Activated T-helper 1 cell treated with anti-CD3 and anti-CD28 coated beads, Interleukin-2, amount 50 U/mL, for 16 hours (primary cell): ENCODE data around the gene ERGIC3.
"Not testable (repeated sequence)": the region's sequence is repeated elsewhere in the genome, so short reads cannot be mapped to it uniquely, and the experiment has no call there.

Source experiments
- DNase-seq, 2 donors: peaks; one replicate each; pipeline ENCODE4 v3.0.0-alpha.2; 2020; ENCODE audit warnings: low read depth in 1 of 2, low spot score in 1 of 2

The ERGIC3 gene

GRCh38 chr20:35517767-35518166, 24.1 kb upstream of the ERGIC3 start:
- not testable (repeated sequence) for DNase-seq

- DNase-seq, result no peak
Measured at GRCh38 chr20:35518955-35519354, 22.9 kb upstream of the ERGIC3 start.

- DNase-seq, result no peak
Measured at GRCh38 chr20:35523298-35523888, 18.5 kb upstream of the ERGIC3 start.

GRCh38 chr20:35525639-35526038, 16.2 kb upstream of the ERGIC3 start:
- DNase-seq, result no peak

GRCh38 chr20:35527122-35527769, 14.6 kb upstream of the ERGIC3 start:
- no peak for DNase-seq

- DNase-seq, result no peak
Measured at GRCh38 chr20:35529552-35529951, 12.3 kb upstream of the ERGIC3 start, which contains the start of gene C20orf173. Gene C20orf173, minus strand, starts transcription at chr20:35529652. Its CDS starts 279 bp downstream, at chr20:35529373.

- no peak for DNase-seq
Measured at GRCh38 chr20:35539756-35540212, 2.1 kb upstream of the ERGIC3 start.

GRCh38 chr20:35541118-35541782, 628 bp upstream of the ERGIC3 start:
- DNase-seq, result no peak

- no peak for DNase-seq
Measured at GRCh38 chr20:35542990-35543389, 1.1 kb downstream of the ERGIC3 start.

- DNase-seq, result no peak
Measured at GRCh38 chr20:35544436-35544835, 2.6 kb downstream of the ERGIC3 start.

- DNase-seq, result not testable (repeated sequence)
Measured at GRCh38 chr20:35544941-35545340, 3.1 kb downstream of the ERGIC3 start.

GRCh38 chr20:35546127-35546526, 4.2 kb downstream of the ERGIC3 start:
- no peak for DNase-seq

- no peak for DNase-seq
Measured at GRCh38 chr20:35547329-35547728, 5.5 kb downstream of the ERGIC3 start.

GRCh38 chr20:35551503-35551902, 9.6 kb downstream of the ERGIC3 start:
- no peak for DNase-seq

- DNase-seq, result no peak
Measured at GRCh38 chr20:35552914-35553313, 11.0 kb downstream of the ERGIC3 start.

- not testable (repeated sequence) for DNase-seq
Measured at GRCh38 chr20:35555461-35555860, 13.6 kb downstream of the ERGIC3 start.

GRCh38 chr20:35555951-35556645, 14.2 kb downstream of the ERGIC3 start:
- DNase-seq, result no peak

GRCh38 chr20:35556871-35557270, 15.0 kb downstream of the ERGIC3 start:
- no peak for DNase-seq

- no peak for DNase-seq
Measured at GRCh38 chr20:35558451-35558850, 16.6 kb downstream of the ERGIC3 start.

GRCh38 chr20:35559042-35559693, 17.3 kb downstream of the ERGIC3 start:
- DNase-seq, result no peak

- no peak for DNase-seq
Measured at GRCh38 chr20:35560105-35560511, 18.2 kb downstream of the ERGIC3 start.
